DOHH2 (cell line): Measurements from ENCODE around the gene GATAD1.
"Not testable (repeated sequence)": the region's sequence is repeated elsewhere in the genome, so short reads cannot be mapped to it uniquely, and the experiment has no call there.

ENCODE experiments used
- H3F3A ChIP-seq: fragments of 200-600 bp; sonication (generic), shearing (Covaris generic); 2 replicates; pipeline ENCODE4 v1.6.0; 2016; ENCODE audit warnings: antibody characterized with exemption, mild to moderate bottlenecking; ENCODE audit not compliant: control insufficient read depth, insufficient read depth
- H3K27ac ChIP-seq: fragments of 200-600 bp; sonication (generic); 2 replicates; pipeline ENCODE4 v1.5.1; 2014; ENCODE audit warnings: low read depth, mild to moderate bottlenecking, low read length, moderate library complexity
- H3K27me3 ChIP-seq: fragments of 200-600 bp; sonication (generic); 2 replicates; pipeline ENCODE4 v1.6.1; 2014; ENCODE audit warnings: mild to moderate bottlenecking, low read length, mixed read lengths; ENCODE audit not compliant: control insufficient read depth
- H3K36me3 ChIP-seq: fragments of 200-600 bp; sonication (generic); 2 replicates; pipeline ENCODE4 v1.6.1; 2014; ENCODE audit warnings: mild to moderate bottlenecking, low read length, moderate library complexity, mixed read lengths; ENCODE audit not compliant: control insufficient read depth
- H3K4me1 ChIP-seq: fragments of 200-600 bp; sonication (generic); 2 replicates; pipeline ENCODE4 v1.6.1; 2014; ENCODE audit warnings: mild to moderate bottlenecking, low read length, mixed read lengths; ENCODE audit not compliant: control insufficient read depth
- H3K4me2 ChIP-seq: fragments of 200-600 bp; sonication (generic); 2 replicates; pipeline ENCODE4 v1.6.0; 2014; ENCODE audit warnings: mild to moderate bottlenecking, low read length, moderate library complexity
- H3K4me3 ChIP-seq: fragments of 200-600 bp; sonication (generic); 2 replicates; pipeline ENCODE4 v1.5.1; 2014; ENCODE audit warnings: mild to moderate bottlenecking, low read length, mixed read lengths
- H3K79me2 ChIP-seq: fragments of 200-600 bp; sonication (generic); 2 replicates; pipeline ENCODE4 v1.6.1; 2014; ENCODE audit warnings: mild to moderate bottlenecking, low read length, mixed read lengths; ENCODE audit not compliant: control insufficient read depth
- H3K9me2 ChIP-seq: fragments of 200-600 bp; sonication (generic); replicated peaks from 2 replicates; pipeline ENCODE4 v1.6.1; 2014; ENCODE audit warnings: mild to moderate bottlenecking, low read length, mixed read lengths; ENCODE audit not compliant: control insufficient read depth
- H3K9me3 ChIP-seq: fragments of 200-600 bp; sonication (generic); 2 replicates; pipeline ENCODE4 v1.6.1; 2014; ENCODE audit warnings: antibody characterized with exemption, low read length, mixed read lengths; ENCODE audit not compliant: control insufficient read depth, insufficient read depth
- H4K20me1 ChIP-seq: fragments of 200-600 bp; sonication (generic); 2 replicates; pipeline ENCODE4 v1.6.0; 2014; ENCODE audit warnings: low read depth, mild to moderate bottlenecking, antibody characterized with exemption, low read length, moderate library complexity; ENCODE audit not compliant: control insufficient read depth, insufficient read depth
- CTCF ChIP-seq: fragments of 200-600 bp; sonication (generic); IDR thresholded peaks from one replicate; pipeline ENCODE4 v1.5.1; 2014; ENCODE audit warnings: antibody characterized with exemption, mild to moderate bottlenecking, low read depth, low read length; ENCODE audit not compliant: poor library complexity, severe bottlenecking
- EZH2phosphoT487 ChIP-seq: fragments of 200-600 bp; sonication (generic); IDR thresholded peaks from 2 replicates; pipeline ENCODE4 v1.6.1; 2017; ENCODE audit warnings: borderline replicate concordance, mild to moderate bottlenecking, antibody characterized with exemption, low read length, moderate library complexity, mixed read lengths

GATAD1 gene

GRCh38 chr7:92409357-92409756 lies 37.9 kb upstream of the GATAD1 start:
- 0 out of 2 replicates have a peak, but pooled peaks cover 2% of the 10 kb centered on the region for H3F3A ChIP-seq
- H3K4me1 ChIP-seq: no peaks in the 10 kb centered on the region
- no peak overlapping the region for H3K27ac ChIP-seq
- no peak overlapping the region for H3K4me2 ChIP-seq
- no peaks in the 10 kb centered on the region for H3K27me3 ChIP-seq
- no peaks in the 10 kb centered on the region for H3K79me2 ChIP-seq
- TF ChIP-seq EZH2phosphoT487 (no peak), CTCF (no peak)
- H3K9me3 ChIP-seq: no peaks in the 10 kb centered on the region; the same call in 1 of the 2 replicates
- H3K36me3 ChIP-seq: no peaks in the 10 kb centered on the region
- H3K4me3 ChIP-seq: no peak overlapping the region
- no peaks in the 10 kb centered on the region for H4K20me1 ChIP-seq
- H3K9me2 ChIP-seq: no peaks in the 10 kb centered on the region

GRCh38 chr7:92410162-92410561 lies 37.1 kb upstream of the GATAD1 start:
- H3K27me3 ChIP-seq, H3K36me3 ChIP-seq, H3F3A ChIP-seq, H4K20me1 ChIP-seq, H3K4me2 ChIP-seq, H3K79me2 ChIP-seq, H3K9me3 ChIP-seq, H3K4me1 ChIP-seq, H3K9me2 ChIP-seq, H3K4me3 ChIP-seq, H3K27ac ChIP-seq: not testable (repeated sequence)

- Histone ChIP-seq H3K36me3 (no peaks in the 10 kb centered on the region), H3K27me3 (no peaks in the 10 kb centered on the region), H3K27ac (no peak overlapping the region), H3F3A (no peaks in the 10 kb centered on the region), H3K79me2 (no peaks in the 10 kb centered on the region), H3K9me2 (no peaks in the 10 kb centered on the region), H3K4me1 (no peaks in the 10 kb centered on the region), H3K4me3 (no peak overlapping the region), H3K9me3 (no peaks in the 10 kb centered on the region; the same call in 1 of the 2 replicates), H3K4me2 (no peak overlapping the region), H4K20me1 (no peaks in the 10 kb centered on the region)
- TF ChIP-seq EZH2phosphoT487 (no peak), CTCF (no peak)
Measured at GRCh38 chr7:92412745-92413144, 34.5 kb upstream of the GATAD1 start.

GRCh38 chr7:92413550-92413949 lies 33.7 kb upstream of the GATAD1 start:
- Histone ChIP-seq H3K4me2 (no peak overlapping the region), H3K27ac (no peak overlapping the region), H4K20me1 (no peaks in the 10 kb centered on the region), H3K79me2 (no peaks in the 10 kb centered on the region), H3K36me3 (no peaks in the 10 kb centered on the region), H3K4me3 (no peak overlapping the region), H3K27me3 (no peaks in the 10 kb centered on the region), H3K9me3 (no peaks in the 10 kb centered on the region; the same call in 1 of the 2 replicates), H3K4me1 (no peaks in the 10 kb centered on the region), H3F3A (no peaks in the 10 kb centered on the region), H3K9me2 (no peaks in the 10 kb centered on the region)
- TF ChIP-seq EZH2phosphoT487: no peak
- no peak for TF ChIP-seq CTCF
